K562 treated with DMSO at 1 percent for 24 hours (cell line): ENCODE measurements around the gene PSAT1. TPM values are rescaled to one million over a fixed set of nuclear protein-coding genes. Genes with fewer than 3 reads are reported as not detected.

Experiments
- total RNA-seq: library from RNA; unstranded; fragments of 300-600 nt; gene quantifications from 2 replicates; pipeline ENCODE4 v1.2.3, GENCODE V29; 2022; ENCODE audit warnings: low read depth; ENCODE audit not compliant: insufficient read depth

Gene PSAT1
- 165 and 167 TPM in 2 replicates for total RNA-seq

DNA sequence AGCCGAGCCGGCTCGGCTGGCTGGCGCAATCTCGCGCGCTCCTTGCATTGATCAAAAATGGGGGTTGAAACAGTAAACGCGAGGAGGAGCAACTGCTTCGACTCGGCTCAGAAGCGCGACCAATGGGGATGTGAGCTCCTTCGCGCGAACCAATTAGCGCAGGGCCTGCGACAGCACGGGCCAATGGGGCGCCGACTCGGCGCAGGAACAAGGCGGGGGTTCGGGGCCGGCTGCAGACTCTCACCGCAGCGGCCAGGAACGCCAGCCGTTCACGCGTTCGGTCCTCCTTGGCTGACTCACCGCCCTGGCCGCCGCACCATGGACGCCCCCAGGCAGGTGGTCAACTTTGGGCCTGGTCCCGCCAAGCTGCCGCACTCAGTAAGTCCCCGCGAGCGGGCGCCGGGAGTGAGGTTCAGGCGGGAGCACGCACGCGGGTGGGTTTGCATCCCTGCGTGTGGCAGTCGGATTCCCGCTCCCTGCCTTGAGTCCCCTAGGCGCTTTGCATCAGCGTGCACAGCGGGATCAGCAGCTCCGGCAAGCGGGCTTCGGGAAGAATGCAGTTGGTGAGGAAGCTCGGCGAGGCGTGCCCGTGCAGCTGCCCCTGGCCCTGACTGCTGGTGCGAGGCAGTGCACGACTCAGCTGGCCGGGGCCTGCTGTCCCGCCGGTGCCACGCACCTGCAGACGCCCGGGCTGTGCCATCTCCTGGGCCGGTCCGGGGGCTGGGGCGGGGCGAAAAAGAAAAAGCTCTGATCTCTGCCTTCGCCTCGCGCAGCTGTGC lies at the start of gene PSAT1:
Gene PSAT1 (plus strand): TSS at position 233 of the 779 bp plus-strand sequence. CDS start 86 bp downstream, at position 319.

Other genes with a start within 250 kb of the PSAT1 start
- gene CEP78, start 61.0 kb upstream of the PSAT1 start, total RNA-seq, result 10.8 and 13.7 TPM in 2 replicates